ENCODE results near the gene CCDC88A. TPM values are rescaled to one million over a fixed set of nuclear protein-coding genes. Genes with fewer than 3 reads are reported as not detected.
A peak's percentile ranks its signal among the peaks of the same experiment; 100 is the strongest.

CCDC88A gene
- total and polyA plus RNA-seq, 2 donors (not counting 3 experiments of a cell fraction or from before 2014, with no cell fraction given): 21.1 to 77.4 TPM

GRCh38 chr2:55419233-55419678, 400 bp downstream of the CCDC88A start:
- peaks cover 43% of the 10 kb centered on the region for H3K79me2 ChIP-seq (ENCODE audit: control insufficient read depth, insufficient read depth, low read length)
- peak overlapping the region; percentile 97 for H2AFZ ChIP-seq (ENCODE audit: low read depth, low read length)
- H3K9ac ChIP-seq (replicated peaks; ENCODE audit: extremely low read depth, insufficient read depth, low read length): peak overlapping the region; percentile 91
- peaks cover 12% of the 10 kb centered on the region for H3K4me1 ChIP-seq (ENCODE audit: control insufficient read depth, extremely low read depth, insufficient read depth, low read length)
- intact Hi-C loops (cut with micrococcal nuclease) (loop anchor here (1.0 kb wide), 1 partner anchor 92 kb away; no protein-coding TSS in a partner anchor), dilution Hi-C loops (cut with MboI; ENCODE audit: extremely low pct_ligation_motif_present, low sequenced_read_pairs) (no loop called here)
- no peaks in the 10 kb centered on the region for H3K9me3 ChIP-seq (replicated peaks; ENCODE audit: control insufficient read depth, insufficient read depth, low read length)
- H3K9me1 ChIP-seq (replicated peaks; ENCODE audit: control insufficient read depth, extremely low read depth, insufficient read depth, low read length): no peaks in the 10 kb centered on the region
- DNase-seq (ENCODE audit: low read depth, low spot score) (no peak), FAIRE-seq (peak; percentile 59)
- ChIA-PET CTCF (interaction anchor here (0.9 to 2.3 kb wide), 4 partner anchors 12 to 109 kb away, joined by 3 to 16 read pairs (median 4); partner anchors contain the start of gene CFAP36), POLR2A (interaction anchor here (0.7 to 1.9 kb wide), 5 partner anchors 11 to 187 kb away, joined by 3 to 7 read pairs (median 4); partner anchors contain the start of genes CFAP36, CLHC1 and RPS27A)
- BruUV-seq (replicated peaks): no TSS peak
- peak overlapping the region; percentile 98 to 99 (median 99) for H3K4me3 ChIP-seq (replicated peaks in 1 of 3; ENCODE audit: insufficient read depth in 1 of 3, low read depth in 1 of 3, low read length in 3 of 3)
- peak overlapping the region; percentile 100 for H3K4me2 ChIP-seq (ENCODE audit: insufficient read depth, low read length)
- peaks cover 0 to 4% of the 10 kb centered on the region in 2 experiments for H3K27me3 ChIP-seq (ENCODE audit: control insufficient read depth in 2 of 2, insufficient read depth in 2 of 2, low read length in 2 of 2)
- peaks cover 2% of the 10 kb centered on the region for H4K20me1 ChIP-seq (replicated peaks; ENCODE audit: control insufficient read depth, extremely low read depth, insufficient read depth, low read length)
- peak overlapping the region; percentile 64 for H3K27ac ChIP-seq (ENCODE audit: insufficient read depth, low read depth, low read length)
- TF ChIP-seq MAX (IDR thresholded peaks at IDR 0.05; ENCODE audit: insufficient read depth, insufficient read length) (no peak), GATA2 (IDR thresholded peaks at IDR 0.05; ENCODE audit: insufficient read depth, insufficient read length, low read depth, low read length) (no peak), POLR2AphosphoS5 (IDR thresholded peaks at IDR 0.05; ENCODE audit: insufficient read depth, low read depth, low read length) (no peak), POLR2A (IDR thresholded peaks at IDR 0.05; ENCODE audit: low read depth, low read length) (peak; percentile 54), MYC (IDR thresholded peaks at IDR 0.05; ENCODE audit: low read depth, low read length) (no peak), CTCF (IDR thresholded peaks at IDR 0.05; ENCODE audit: extremely low read depth in 1 of 2, insufficient read depth in 1 of 2, low read depth in 1 of 2, low read length in 2 of 2) (no peak)
- H3K36me3 ChIP-seq (ENCODE audit: control insufficient read depth in 2 of 2, extremely low read depth in 1 of 2, insufficient read depth in 2 of 2, low read length in 2 of 2): no peaks in the 10 kb centered on the region

All from endothelial cell of umbilical vein (primary cell).